GM21825 (cell line): ENCODE data around the gene ZFHX2.

ENCODE experiments used
- ATAC-seq: cut with Tn5 transposase; IDR thresholded peaks from one replicate; pipeline ENCODE4 v1.9.1; 2021; ENCODE audit warnings: mild to moderate bottlenecking, moderate library complexity; ENCODE audit not compliant: unreplicated experiment

ZFHX2 gene

GRCh38 chr14:23561873-23562821 is 10.6 kb upstream of the ZFHX2 start:
- no peak for ATAC-seq

GRCh38 chr14:23561259-23561658 is 9.7 kb upstream of the ZFHX2 start:
- no peak for ATAC-seq

- no peak for ATAC-seq
Observed at GRCh38 chr14:23559926-23560520, 8.5 kb upstream of the ZFHX2 start.

GRCh38 chr14:23559010-23559925 is 7.7 kb upstream of the ZFHX2 start:
- ATAC-seq: no peak

DNA sequence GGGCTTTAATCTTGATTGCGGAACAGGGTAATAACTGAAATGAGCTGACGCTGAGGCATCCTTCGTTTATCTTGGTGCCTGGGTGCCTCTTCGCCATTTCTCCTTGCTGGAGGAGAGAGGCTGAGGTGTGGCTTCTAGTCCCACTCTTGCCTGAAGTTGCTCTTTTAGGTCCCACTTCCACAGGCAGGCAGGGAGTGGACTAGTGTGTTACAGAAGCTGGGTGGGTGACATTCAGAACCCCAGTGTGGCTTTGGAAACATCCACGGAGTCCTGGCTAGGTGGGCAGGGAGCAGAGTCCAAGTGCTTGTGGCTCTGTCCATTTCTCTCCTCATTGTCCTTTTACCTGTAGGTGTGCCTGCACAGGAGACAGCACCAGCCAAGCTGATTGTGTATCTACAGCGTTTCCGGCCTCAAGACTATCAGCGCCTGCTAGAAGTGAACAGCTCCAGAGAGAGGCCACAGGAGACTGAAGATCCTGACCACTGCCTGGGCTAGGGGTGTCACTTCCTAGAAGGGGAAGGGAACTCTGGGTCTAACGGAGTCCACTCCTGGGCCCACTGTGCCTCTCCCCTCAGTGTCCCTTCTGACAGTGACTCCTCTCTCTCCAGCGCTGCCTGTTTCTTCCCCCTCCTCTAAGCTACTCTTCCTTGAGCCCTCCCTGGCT is 6.9 kb upstream of the ZFHX2 start:
- ATAC-seq: no peak

GRCh38 chr14:23557946-23558345 is 6.4 kb upstream of the ZFHX2 start:
- ATAC-seq: no peak

DNA sequence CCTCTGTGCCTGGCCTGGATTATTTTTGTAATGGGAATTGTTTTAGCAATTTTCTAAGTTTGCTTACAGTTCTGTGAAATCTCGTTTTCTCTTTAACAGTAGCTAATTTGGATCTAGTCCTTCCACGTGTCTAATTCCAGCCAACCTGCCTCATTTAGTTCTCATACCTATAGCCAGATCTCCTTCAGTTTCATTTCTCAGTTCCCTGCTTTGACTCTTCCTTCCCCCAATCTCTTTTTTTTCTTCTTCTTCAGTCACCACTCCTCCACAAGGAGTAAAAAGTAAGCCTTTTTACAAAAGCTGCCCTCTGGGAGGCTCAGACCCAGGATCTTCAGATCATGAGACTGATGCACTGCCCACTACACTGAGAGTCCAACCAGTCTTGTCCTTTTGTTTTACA is 6.0 kb upstream of the ZFHX2 start:
- no peak for ATAC-seq

- ATAC-seq: no peak
Observed at GRCh38 chr14:23556700-23557440, 5.3 kb upstream of the ZFHX2 start.

DNA sequence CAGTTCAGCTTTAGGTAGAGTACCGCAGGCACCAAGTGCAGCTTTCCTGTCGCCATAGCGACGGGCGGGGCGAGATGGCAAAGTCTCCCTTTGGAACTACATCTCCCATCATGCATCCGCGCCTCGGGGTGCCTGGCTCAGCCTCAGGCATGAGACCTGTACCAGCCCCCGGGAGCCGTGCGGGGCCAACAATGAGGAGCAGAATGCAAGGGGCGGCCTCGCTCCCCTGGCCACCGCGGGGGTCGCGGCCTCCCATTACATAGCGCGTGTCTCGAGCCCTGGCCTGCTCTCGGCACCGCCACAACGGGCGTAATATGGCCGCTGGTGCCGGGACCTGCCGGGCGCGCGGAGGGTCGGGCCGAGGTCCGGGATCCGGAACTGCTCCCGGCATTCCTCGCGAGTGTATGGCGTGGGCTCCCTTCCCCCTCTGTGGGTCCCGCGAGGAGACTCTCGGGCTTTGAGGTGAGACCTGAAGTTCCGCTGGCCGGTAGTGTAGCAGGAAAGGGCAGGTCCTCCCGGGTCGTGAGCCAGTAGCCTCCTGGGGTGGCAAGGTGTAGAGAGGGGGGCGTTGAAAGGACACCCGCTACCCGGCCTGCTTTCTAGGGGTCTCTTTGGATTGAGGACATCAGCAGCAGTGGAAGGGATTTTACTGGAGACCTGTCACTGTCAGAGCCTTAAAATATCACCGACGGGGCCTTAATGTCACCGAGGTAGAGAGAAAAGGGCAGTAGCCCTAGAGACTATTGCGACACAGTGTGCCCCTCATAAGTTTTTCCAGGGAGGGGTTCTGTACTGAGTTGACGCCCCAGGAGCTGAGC is 4.5 kb upstream of the ZFHX2 start, which contains the start of gene THTPA:
TSS of gene THTPA (plus strand) at position 390 of the 818 bp plus-strand sequence. CDS start 487 bp downstream, outside the sequence.
- ATAC-seq: peak; percentile 79

GRCh38 chr14:23555533-23555881 is 3.9 kb upstream of the ZFHX2 start:
- no peak for ATAC-seq

DNA sequence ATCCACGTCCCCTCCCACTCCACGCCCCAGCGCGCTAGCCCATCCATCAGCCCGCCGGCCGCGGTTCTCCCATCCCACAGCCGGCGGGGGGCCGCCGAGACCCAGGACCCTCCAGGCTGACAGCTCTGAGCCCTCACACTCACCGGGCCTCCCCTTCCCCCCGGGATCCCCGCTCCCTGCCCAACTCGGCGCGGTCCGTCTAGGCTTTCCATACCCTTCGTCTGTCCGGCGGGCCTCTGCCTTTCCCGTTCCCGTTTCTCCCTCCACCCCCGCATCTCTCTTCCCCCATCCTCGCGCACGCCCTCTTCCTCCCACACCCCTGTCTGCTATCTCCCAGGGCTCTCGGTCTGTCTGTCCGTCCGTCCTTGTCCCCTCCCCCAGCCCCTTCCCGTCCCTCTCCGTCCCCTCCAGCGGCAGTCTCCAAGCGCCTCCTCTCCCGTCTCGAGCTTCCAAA is 726 bp downstream of the ZFHX2 start:
- ATAC-seq: no peak

GRCh38 chr14:23550131-23550811 is 1.3 kb downstream of the ZFHX2 start:
- no peak for ATAC-seq

DNA sequence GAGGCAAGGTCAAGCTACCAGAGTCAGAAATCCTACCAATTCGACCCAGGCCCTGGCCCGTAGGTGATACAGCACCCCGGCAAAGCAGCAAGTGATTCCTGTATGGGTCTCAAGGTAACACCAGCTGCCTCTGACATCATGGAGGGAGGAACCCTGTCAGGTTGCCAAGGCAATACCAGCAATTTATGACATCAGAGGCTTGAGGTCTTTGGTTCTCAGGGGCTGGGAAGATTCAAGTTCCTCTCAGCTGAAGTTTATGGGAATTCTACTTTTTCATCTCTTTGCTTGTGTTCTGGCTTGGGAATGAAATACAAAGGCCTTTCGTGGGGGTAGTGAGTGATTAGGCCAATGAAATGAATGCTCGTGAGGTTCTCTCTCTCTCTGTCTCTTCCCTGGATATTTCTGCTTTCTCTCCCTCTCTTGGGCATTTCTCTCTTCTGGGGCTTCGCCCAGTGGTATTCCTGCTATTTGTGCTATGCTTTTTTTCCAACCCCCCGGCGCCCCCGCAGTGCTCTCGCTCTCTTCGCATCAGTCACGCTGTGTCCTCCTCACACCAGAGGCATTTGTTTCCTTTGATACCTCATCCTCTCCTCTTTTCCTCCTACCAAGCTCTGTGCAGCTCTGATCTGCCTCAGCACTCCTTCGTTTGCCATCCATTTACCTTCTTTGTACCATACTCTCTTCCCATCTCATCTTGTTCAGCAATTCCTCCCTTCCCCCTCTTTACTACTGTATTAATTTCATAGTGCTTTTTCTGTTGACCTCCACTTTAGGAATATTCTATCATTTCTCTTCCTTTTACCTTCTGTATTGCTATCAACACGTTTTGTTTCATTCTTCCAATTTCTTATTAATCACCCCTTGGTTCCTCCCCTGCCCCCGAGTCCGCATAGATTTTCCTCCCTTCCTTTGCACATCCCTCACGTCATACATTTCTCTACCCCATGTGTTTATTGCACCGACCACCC is 2.9 kb downstream of the ZFHX2 start:
- ATAC-seq: no peak

GRCh38 chr14:23547924-23548323 is 3.6 kb downstream of the ZFHX2 start:
- ATAC-seq: no peak

GRCh38 chr14:23546450-23547035 is 5.0 kb downstream of the ZFHX2 start:
- ATAC-seq: no peak

DNA sequence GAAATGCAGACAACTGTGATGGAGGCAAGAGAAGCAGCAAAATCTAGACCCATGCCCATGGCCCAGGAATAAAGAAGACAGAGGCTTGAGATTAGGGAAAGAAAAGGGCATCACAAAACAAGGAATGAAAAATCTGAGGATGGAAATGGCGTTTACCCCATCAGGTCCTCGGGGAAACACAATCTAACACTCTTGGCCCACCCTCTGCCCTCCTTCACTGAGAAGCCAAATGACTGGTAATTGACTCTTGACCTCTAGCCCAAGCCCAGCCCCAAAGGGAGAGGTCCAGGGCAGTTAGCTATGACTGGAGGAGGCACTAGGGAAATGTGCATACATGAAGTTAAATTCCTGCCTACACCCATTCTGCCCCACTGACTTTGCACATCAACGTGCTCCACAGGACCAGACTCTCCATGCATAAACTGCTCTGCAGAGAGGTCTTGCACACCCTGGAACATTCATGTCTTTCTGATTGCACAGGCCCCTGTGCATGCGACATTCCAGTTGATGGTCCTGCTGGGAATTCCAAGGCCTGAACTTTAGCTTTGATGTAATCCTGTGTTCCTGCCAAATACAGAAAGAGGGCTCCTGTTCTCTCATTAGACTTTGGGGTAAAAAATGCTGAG is 5.7 kb downstream of the ZFHX2 start:
- ATAC-seq: no peak
